ACHN (cell line): ENCODE results near the gene ATP10A.
"Not testable (repeated sequence)": the region's sequence is repeated elsewhere in the genome, so short reads cannot be mapped to it uniquely, and the experiment has no call there.

Experiments
- DNase-seq: peaks from one replicate; pipeline ENCODE4 v3.0.0-alpha.2; 2015
- in situ Hi-C: cut with HindIII; loops from 2 replicates; pipeline ENCODE4 v1.10.0; 2017; ENCODE audit warnings: low sequenced_read_pairs, low pct_ligation_motif_present, low pct_unique_long_range_greater_than_20kb

The ATP10A gene

DNA sequence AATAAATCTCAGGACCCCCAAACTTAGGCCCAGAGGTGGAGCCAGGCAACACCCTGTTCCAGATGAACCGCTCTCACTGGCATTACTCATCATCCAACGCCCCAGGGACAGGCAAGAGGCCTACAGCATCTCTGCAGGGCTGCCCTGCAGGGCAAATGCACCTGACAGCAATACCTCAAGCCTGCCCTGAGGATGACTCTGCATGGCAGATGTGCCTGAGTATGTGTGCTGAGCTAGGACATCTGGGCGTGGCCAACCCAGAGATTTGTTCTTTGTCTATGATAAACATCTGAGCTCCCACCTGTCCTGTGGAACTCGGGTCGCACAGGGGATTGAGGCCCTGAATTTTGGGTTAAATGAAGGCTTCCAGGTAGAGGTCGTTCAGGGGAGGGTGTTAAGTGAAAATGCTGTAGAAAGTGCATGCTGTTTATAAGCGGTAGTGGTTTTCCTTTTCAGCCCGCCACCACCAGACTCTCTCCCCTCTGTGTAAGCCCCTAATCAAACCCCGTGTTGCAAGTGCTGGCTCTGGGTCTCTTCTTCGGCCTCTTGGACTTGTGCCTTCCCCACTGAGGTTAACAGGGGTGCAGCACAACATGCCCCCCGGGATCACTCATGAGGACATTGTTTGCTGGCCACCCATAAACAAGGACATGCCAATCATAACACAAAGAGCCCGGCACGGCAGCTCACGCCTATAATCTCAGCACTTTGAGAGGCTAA, 92.3 kb downstream of the ATP10A start:
- in situ Hi-C loops: no loop called here
- DNase-seq: no peak

GRCh38 chr15:25770031-25770430, 93.1 kb downstream of the ATP10A start:
- DNase-seq: no peak
- in situ Hi-C loops: no loop called here

DNA sequence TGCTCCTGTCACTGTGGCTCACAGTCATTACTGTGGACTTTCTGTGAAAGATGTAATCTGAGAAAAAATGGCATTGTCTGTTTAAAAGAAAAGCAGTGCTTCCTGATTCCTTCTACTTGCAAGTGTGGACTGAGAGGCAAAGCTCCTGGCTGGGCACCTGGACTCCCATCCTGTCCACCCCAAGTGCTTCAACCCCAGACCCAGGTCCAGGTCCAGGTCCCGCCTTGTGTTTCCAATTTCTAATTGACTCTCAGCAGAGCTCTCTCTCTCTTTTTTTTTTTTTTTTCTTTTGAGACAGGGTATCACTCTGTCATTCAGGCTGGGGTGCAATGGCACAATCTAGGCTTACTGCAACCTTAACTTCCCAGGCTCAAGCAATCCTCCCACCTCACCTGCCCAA, 94.9 kb downstream of the ATP10A start:
- in situ Hi-C loops: no loop called here
- no peak for DNase-seq

DNA sequence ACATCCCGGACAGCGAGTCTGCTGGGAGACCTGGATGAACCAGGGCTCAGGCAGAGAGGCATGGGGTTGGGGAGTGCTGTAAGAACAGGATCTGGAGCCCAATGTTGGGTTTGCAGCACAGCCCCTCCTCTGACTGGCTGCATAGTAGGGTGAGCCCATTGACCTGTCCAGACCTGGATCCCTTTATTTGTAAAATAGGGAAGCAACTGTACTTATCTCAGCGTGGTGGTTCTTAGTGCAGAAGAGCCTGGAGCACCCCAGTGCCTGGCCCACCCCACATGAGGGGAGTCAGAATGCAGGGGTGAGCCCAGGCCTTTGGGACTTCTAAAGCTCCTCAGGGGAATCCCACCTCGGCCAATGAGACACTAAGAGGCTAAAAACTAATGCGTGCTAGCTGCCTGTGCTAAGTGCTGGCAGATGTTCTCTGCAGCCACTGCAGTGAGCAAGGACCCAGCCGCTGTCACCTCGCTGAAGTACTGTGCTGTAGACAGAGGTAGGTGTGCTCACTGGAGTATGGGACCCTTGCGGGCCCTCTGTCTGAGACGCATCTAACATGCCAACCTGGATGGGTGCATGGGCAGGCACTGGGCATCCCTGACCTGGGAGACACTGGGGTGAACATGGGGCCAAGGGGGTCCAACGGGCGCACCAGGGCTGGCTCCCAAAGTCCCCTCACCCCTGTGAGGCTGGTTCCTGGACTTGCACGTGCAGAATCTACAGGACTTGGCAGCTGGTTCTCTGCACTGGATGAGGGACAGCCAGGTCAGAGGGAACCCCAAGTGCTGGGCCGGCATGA, 95.6 kb downstream of the ATP10A start:
- in situ Hi-C loops: no loop called here
- no peak for DNase-seq

- no peak for DNase-seq
- in situ Hi-C loops: no loop called here
Observed at GRCh38 chr15:25766417-25766816, 96.7 kb downstream of the ATP10A start.

- DNase-seq: no peak
- in situ Hi-C loops: no loop called here
Observed at GRCh38 chr15:25764980-25765735, 98.0 kb downstream of the ATP10A start.

GRCh38 chr15:25763954-25764353, 99.2 kb downstream of the ATP10A start:
- in situ Hi-C loops: no loop called here

DNA sequence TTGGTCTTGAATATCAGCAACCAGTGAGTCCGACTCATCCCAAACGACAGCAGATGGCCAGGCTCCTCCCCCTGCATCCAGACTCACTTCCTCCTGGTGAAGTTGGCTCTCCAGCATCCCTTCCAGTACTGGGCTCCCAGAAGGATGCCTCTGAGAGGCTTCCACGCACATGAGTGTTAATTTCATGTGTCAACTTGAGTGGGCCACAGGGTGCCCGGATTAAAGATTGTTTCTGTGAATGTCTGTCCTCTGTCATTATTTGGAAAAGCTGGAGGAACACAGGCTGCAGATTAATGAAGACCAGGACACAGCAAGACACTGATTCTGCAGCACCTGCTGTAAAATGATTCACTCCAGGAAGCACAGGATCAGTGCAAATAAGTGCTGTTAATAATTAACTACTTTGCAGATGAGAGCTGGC, 99.8 kb downstream of the ATP10A start:
- DNase-seq: peak; percentile 39
- in situ Hi-C loops: no loop called here

More at GRCh38 chr15:25763954-25764353, 99.2 kb downstream of the ATP10A start:
- no peak for DNase-seq

GRCh38 chr15:25761971-25762662, 101.0 kb downstream of the ATP10A start:
- no peak for DNase-seq
- in situ Hi-C loops: no loop called here

DNA sequence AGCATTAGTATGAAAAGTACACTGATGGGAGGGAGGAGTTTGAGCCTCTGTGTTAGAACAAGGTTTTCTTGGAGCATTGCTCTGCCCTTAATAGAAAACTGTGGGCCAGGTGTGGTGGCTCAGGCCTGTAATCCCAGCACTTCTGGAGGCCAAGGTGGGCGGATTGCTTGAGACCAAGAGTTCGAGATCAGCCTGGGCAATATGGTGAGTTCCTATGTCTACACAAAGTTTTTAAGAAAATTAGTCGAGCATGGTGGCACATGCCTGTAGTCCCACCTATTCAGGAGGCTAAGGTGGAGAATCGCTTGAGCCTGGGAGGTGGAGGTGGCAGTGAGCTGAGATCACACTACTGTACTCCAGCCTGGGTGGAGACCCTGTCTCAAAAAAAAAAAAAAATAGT, 103.7 kb downstream of the ATP10A start:
- DNase-seq: no peak
- in situ Hi-C loops: no loop called here

DNA sequence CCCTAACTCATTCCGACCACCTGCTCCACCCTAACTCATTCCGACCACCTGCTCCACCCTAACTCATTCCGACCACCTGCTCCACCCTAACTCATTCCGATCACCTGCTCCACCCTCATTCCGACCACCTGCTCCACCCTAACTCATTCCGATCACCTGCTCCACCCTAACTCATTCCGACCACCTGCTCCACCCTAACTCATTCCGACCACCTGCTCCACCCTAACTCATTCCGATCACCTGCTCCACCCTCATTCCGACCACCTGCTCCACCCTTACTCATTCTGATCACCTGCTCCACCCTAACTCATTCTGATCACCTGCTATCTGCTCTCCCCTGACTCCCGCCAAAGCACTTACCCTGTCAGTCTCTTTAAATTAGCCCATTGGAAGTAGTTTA, 104.5 kb downstream of the ATP10A start:
- in situ Hi-C loops, DNase-seq: not testable (repeated sequence)

DNA sequence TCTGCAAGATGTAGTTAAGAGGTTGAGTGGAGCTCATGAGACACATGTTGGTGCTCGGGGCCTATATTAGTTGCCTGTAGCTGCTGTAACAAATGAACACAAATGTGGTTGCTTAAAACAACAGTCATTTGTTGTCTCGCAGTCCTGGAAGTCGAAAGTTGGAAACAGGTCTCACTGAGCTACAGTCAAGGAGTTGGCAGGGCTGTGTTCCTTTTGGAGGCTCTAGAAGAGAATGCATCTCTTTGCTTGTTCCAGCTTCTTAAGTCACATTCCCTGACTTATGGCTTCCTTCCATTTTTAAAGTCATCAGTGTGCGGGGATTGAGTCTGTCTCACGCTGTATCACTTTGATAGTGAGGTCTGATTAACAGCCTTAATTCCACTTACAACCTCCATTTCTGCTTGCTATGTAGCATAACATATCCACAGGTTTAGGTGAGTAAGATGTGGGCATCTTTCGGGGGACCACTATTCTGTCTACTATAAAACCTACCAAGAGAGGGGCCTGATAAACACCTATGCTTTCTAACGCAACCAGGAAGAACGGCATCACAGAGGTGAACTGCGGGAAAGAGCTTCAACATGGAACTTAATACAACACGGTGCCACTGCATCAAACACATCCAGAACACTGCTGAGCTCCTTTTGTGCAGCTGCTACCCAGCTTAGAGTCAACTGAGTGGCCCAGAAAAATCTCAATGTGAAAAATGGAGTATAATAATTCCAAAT, 119.4 kb downstream of the ATP10A start:
- in situ Hi-C loops: no loop called here
- DNase-seq: no peak

DNA sequence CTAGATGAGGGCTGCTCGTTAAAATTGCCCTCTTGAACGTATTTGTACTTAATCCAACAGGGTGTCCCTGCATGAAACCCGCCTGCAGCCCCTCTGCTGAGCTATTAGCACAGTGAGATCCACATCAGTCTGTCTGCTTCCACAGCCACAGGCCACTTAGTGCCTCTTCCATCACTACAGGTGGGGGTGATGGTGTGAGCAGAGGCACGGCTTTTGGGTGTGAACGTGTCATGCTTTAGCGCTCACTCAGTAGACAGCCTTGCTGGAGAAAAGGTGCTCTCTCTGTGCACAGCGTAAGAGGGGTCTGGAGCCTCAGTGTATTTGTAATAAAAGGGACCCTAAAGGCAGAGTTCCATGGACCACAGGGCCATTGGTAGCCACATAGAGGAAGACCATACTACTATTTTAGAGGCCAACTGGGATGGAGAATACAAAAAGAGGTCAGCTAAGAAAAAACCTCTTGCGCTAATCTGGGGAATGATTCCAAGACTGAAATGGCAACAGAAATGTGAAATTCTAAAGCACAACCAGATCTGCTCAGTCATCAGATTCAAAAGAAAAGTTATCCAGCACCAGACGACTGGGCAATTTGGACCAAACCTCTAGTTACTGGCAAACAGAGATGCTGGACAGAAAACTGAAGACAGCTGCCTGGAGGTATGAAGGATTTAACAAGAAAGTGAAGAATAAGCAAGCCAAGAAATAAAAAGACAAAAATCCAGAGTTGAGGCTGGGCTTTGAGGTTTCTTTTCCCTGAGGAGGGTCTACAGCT, 120.2 kb downstream of the ATP10A start:
- DNase-seq: no peak
- in situ Hi-C loops: no loop called here

DNA sequence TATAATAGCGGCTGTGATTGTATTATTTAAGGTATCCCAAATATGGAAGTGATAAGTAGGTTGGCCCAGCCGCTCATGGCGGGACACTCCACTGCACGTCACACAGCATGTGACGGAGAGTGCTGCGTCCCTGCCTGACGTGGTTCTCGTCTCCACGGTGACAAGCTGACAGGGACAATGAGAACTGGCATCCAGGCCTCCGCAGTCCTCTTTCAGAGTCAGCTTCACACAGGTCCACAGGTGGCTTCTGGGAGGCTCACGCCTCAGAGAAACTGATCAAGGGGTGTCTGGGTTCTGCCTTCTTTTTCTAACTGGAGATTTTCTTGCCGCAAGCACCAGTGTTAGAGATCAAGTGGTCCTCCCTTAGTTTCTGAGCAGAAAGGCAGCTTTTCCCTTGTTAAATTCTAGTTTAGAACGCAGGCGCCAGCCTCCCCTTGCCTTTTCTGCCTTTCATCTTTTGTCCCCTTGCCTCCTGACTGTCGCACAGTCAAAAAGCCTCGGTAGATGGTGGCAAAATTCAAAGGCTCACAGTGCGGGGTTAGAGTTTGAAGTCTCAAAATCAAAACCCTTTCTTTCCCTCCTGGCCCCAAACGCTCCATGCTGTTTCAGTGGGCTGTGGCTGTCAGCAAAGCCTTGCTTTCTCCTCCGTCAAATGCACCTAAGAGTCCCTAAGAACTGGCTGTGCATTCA, 120.9 kb downstream of the ATP10A start:
- in situ Hi-C loops: no loop called here
- DNase-seq: no peak

DNA sequence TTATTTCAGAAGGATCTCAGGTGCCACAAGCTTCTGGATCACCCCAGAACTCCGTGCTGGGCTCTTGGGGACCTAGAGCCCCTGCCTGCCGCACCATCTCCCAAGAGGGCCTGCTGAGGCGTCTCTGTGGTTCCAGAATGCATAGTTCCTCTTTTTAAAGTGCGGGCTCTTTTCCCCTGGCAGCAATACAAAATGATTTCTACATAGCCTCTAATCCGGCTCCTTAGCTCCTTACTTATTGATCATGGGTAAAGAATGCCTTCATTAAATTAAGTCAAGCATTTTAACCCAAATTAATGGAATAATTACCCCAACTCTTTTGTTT, 121.9 kb downstream of the ATP10A start:
- in situ Hi-C loops: no loop called here
- no peak for DNase-seq

DNA sequence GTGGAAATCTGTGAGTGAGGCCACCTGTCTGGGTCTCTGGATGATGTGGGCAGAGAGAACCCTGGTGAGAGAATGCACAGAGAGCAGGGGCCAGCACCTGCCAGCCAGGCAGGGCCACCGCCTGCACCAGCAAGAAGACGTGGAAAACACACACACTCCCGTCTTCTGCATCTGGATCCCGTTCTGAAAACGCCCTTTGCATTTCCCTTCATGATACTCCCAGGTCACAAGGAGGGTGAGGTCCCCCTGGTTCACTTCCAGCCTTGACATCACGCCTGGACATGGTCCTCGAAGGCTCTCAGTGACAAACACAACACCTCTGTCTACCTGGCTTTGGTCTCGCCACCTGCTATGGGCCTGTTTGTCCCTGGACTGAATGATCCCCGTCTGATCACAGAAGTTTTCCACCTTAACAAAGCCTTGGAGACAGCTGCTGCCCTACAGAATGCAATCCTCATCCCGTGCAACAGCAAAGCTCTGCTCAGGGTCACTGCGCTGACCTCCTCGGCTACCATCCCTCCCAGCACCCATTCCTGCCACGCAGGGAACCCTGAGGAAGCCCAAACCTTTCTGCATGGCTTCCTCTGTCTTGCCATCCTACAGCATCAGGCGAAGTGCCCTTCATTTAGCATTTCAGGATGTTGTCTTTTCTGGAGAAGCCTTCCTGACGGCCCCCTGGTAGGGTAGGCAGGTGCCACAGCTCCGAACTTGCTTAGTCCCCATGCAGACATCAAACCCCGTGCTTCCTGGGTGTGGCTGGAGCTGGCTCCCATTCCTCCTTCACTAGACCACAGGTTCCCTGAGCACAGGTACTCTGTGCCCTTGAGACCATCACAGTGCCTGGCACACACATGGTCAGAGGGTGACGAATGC, 122.5 kb downstream of the ATP10A start:
- in situ Hi-C loops: no loop called here
- DNase-seq: no peak
